Dermis microvascular lymphatic vessel endothelial cell (primary cell): ENCODE data around the gene LAMC3. TPM values are rescaled to one million over a fixed set of nuclear protein-coding genes. Genes with fewer than 3 reads are reported as not detected.

Source experiments
- DNase-seq, 2 donors: peaks; one replicate each; pipeline versions ENCODE4 v3.0.0 to v3.0.0-alpha.2; 2010; ENCODE audit warnings: low read depth in 2 of 2
- total RNA-seq: library from RNA; depleted of rRNA; stranded (reverse); fragments of >200 nt; gene quantifications from 2 replicates; pipeline ENCODE4 v1.2.1, GENCODE V29; 2014

The LAMC3 gene
- total RNA-seq: 1.2 and 5.1 TPM in 2 replicates

DNA sequence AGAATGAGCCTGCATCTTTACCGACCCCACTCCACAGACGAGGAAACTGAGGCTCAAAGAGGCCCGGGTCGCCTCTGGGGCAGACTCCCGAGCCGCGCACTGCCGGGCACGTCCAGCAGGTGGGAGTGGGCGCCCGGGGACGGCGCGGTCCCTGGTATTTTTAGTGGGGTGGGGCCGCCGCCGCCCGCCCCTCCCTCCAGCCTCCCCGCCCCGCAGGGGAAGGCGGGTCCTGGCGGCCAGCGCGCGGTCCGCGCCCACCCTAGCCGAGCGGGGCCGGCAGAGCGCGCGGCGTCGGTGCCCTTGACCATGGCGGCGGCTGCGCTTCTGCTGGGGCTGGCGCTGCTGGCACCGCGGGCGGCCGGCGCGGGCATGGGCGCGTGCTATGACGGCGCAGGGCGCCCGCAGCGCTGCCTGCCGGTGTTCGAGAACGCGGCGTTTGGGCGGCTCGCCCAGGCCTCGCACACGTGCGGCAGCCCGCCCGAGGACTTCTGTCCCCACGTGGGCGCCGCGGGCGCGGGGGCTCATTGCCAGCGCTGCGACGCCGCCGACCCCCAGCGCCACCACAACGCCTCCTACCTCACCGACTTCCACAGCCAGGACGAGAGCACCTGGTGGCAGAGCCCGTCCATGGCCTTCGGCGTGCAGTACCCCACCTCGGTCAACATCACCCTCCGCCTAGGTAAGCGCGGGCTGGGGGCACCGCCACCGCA is at the start of gene LAMC3:
Gene LAMC3, plus strand, starts transcription at position 266 of the 710 bp plus-strand sequence. Its CDS starts 41 bp downstream, at position 307.
- DNase-seq: peak in 1 of 2 donors; percentile 14

DNA sequence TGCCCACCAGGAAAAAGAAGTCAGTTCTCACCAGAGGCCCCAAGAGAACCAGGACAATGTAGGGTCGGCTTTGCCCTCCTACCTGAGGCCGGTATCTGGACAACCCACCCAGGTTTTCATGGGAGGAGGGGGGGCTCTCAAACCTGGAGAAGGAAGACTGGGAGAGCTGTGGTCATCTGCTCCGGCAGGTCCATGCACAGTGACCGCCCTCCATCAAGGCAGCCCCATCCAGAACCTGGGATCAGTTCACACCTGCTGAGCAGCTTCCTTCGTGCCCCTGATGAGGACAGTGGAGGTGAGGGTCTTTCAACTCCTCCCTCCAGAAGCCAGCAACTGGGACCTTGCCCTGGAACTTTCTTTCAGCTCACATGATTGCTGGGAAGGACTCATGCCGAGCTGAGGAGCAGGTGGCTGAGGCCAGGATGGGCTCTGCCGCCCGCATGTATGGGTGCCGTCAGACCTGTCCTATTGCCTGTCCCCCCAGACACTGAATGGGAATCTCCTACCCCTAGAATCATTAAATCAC is 49.1 kb upstream of the LAMC3 start:
- DNase-seq: no peak

DNA sequence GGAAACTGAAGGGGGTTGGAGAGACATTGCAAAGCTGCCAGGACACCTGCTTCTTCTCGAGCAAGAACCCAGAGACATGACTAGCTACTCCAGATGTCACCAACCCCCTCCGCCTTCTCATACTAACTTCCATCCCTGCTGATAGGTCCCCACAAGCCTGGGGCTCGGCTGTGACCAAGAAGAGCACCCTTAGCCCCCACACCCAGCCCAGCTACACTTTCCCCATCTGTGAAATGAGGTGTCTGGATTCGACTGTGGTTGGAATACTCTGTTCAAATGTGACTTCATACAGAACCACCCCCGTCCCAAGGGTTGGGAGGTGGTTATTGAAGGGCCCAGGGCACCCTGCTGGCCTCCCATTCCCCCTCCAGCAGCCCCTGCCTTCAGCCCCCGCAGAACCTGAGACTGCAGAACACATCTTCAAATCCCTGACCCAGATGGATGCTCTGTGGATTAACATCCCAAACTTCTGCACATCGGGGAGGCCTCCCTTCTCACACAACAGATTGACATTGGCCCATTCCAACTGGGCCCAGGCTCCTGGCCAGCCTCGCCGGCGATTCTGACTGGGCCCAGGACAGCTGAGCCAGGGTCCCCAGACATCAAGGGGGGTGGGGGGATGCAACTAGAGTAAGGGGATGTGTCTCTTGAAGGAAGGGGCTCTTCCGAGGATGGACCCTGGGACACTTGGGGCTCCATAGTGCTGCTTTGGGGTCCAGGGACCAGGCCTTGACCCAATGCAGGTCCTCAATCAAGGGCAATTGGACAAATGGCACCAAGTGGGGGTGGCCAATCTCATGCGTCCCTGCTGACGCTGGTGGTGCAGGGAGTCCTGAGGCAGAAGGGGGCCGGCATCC is 48.2 kb upstream of the LAMC3 start:
- DNase-seq: no peak

DNA sequence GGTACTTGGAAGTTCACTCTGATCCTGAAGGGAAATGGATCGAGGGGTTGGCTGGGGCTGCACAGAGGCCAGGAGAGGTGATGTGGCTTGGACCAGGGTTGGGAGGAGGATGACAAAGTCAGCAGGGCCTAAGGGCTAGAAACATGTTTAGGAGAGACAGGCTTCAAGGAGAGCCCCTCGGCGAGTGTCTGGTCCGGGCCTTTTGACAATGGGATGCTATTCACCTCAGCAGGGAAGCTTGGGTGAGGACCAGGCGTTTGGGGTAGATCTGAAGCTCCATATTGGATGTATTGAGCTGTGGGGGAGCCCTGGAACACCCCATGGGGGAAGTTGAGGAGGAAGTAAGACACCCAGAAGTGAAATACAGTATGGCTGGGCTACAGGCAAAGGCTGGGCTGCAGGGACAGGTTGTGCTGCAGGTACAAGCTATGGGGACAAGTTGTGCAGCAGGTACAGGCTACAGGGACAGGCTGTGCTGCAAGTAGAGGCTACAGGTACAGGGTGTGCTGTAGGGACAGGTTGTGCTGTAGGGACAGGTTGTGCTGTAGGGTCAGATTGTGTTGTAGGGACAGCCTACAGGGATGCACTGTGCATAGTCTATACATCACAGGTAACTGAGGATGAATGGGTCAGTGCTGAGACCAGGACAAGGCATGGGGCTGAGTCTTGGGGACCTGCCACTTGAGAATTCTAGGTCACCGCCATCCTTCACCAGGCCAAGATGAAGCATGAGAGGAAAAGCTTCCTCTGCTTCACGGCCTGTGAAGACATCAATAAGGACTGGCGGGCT is 47.3 kb upstream of the LAMC3 start:
- no peak for DNase-seq

DNA sequence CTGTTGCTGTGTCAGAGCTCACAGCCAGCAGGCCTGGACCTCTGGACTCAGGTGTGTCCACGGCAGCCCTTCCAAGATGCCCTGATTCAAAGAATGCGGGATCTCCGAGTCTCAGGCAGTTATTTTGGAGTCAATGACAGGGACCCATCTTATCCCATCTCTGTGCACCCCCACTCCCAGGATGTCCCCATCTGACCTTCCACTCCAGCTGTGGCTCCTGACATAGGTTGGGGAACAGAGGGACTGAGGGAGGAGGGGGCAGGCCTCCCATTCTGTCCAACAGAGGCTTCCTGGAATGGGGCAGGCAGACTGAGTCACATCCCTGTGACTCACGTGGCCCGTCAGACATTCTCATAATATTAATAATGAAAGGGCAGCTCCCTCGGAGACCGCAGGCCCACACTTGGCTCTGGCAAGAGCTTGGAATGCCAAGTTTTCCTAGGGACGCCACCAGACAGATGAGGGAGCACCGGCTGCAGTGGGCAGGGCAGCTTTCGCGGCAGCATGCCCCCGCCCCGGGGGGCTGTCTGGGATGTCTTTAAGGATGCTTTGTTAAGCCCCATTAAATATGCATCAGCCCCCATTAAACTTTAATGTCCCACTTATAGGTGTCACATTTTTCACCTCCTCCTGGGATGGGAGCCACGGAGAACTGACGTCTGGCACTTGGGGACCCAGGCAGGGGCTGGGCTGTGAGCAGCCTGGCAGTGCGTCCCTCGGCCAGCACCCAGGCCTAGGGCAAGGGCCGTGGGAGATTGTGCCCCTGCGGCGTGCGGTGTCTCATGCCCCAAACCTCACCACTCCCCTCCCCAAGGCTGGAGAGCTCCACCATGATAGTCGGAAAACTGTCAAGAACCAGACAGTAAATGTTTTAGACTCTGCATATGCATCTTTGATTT is 46.3 kb upstream of the LAMC3 start:
- peak; percentile 46 to 93 for DNase-seq

DNA sequence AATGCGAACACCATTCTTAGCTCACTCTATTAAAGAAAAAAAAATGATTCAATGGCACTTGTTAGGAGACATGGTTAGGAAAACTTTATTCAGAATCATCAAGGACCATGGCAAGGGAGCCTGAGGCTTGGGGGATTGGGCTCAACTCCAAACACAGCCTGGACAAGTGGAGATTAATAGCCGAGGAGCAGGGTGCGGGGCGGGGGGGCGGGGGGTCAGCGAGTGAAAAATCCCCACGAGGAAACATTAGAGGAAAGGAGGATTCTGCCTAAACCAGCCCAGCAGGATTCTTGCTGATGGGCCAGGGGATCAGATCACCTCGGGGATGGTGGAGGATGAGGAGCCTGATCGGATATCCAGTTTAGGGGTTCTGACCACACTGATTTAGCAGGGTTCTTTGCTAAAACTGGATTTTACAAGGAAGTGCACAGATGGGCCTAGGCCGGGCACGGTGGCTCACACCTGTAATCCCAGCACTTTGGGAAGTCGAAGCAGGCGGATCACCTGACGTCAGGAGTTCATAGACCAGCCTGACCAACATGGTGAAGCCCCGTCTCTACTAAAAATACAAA is 45.6 kb upstream of the LAMC3 start:
- no peak for DNase-seq

DNA sequence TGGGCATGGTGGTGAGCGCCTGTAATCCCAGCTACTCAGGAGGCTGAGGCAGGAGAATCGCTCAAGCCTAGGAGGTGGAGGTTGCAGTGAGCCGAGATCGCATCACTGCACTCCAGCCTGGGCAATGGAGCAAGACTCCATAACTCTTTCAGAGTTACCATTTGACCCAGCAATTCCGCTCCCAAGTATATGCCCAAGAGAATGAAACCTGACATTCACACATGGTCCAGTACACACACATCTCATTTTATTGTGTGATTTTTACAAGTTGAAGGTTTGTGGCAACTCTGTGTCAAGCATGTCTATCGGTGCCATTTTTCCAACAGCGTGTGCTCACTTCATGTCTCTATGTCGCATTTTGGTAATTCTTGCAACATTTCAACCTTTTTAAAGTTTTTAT is 45.1 kb upstream of the LAMC3 start:
- no peak for DNase-seq

DNA sequence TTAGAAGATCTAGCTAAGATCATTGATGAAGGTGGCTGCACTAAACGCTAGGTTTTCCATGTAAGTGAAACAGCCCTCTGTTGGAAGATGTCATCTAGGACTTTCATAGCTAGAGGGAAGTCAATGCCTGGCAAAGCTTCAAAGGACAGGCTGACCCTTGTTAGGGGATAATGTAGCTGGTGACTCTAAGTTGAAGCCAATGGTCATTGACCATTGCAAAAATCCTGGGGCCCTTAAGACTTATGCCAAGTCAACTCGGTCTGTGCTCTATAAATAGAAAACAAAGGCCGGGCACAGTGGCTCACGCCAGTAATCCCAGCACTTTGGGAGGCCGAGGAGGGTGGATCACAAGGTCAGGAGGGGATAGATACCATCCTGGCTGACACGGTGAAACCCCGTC is 43.3 kb upstream of the LAMC3 start:
- DNase-seq: no peak

DNA sequence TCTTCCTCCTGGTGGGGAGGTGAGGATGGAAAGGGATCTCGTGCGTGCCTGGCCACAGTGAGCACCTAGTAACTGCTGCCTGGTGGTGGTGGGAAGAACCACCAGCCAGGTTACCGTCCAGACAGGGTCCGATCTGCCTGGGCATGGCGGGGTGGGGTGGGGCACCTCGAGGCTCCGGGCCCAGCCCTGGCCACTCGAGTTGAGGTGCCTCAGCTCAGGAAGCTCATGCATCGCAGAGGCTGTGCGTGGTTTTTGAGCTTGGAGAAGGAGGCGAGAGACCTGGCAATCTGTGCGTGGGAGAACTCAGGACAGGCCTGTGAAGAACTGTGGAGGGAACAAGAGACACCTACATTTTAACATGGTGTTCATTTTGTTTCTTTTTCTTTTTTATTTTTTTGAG is 38.9 kb upstream of the LAMC3 start:
- DNase-seq: no peak

DNA sequence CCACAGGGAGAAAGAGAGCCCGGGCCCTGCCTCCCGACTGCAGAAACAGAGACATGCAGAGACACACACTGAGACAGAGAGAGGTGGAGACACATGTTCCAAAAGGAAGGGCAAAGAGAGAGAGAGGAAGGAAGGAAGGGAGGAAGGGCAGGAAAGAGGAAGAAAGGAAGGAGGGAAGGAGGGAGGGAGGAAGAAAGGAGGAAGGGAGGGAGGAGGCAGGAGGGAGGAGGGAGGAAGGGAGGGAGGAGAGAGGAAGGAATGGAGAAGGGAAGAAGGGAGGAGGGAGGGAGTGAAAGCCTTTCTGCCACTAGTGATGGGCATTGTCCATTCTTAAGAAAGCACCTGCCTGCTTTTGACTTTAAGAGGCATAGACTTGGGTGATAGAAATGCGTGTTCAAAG is 38.1 kb upstream of the LAMC3 start:
- DNase-seq: no peak

DNA sequence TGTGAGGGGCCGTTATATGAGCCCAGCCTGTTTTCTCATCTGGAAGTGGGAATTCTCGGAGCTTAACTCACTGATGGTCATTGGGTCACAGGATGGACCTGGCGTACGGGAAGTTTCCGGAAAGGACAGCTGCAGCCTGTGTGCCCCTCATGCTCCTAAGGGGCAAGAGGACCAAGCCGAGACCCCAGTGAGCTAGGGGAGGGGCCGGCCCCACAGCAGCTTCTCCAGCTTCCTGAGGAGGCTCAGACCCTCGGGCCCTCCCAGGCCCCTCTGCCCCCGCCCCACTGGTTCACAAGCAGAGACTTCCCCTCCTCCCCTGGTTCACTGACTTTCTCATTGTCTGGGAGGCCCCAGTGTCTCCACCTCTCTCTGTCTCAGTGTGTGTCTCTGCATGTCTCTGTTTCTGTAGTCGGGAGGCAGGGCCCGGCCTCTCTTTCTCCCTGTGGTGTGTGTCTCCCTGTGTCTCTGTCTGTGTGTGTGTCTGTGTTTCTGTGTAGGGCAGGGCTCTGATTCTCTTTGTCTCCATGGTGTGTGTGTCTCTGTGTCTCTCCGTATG is 37.6 kb upstream of the LAMC3 start:
- peak in 1 of 2 donors; percentile 8 for DNase-seq

DNA sequence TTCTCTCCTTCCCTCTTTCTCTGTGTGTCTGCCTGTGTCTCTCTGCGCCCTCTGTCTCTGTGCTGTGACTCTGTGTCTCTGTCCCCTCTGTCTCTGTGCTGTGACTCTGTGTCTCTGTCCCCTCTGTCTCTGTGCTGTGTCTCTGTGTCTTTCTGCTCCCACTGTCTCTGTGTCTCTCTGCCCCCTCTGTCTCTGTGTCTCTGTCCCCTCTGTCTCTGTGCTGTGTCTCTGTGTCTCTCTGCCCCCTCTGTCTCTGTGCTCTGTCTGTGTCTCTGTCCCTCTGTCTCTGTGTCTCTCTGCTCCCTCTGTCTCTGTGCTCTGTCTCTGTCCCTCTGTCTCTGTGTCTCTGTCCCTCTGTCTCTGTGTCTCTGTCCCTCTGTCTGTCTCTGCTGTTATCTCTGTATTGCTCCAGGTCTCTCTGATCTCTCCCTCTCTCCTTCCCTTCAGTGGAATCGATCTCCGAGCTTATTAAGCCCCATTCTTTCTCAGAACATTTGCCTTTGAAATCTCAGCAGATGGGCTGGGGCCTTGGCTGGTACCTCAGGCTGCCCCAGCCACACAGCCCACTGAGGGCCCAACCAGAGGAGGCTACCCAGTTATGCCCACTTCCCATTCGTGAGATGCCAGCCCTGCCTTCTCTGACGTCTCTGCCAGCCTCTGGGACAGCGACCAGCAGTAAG is 36.6 kb upstream of the LAMC3 start:
- no peak for DNase-seq

DNA sequence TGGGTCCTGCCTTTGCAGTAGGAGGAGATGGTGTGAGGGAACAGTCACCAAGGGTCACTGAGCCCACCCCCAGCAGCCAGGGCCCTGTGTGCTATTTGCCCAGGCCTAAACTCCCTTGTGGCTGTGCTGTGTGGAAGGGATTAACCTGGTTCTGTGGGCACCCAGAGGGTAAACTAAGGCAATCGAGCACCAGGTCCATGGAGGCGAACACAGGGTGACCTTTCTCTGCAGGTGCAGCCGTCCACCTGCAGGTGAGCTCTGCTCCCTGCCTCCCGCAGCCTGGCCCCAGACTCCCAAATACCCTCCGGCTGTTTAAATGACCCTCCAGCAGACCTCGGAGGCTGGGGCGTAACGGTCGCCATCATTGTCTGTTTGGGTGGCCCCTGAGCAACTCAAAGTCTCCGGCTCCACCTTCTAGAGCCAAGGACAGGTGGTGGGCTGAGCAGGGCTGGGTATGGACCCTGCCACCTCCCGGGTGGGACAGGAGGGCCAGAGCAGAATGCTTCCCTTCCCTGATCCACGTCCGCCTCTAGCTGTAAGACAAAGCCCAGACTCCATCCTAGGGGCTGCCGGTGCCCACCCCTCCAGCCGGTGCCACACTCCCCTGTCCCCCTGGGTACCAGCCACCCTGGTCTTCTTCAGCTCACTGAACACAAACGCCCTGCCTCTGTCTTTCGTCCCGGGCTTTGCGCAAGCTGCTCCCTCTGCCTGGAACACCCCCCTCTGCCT is 35.9 kb upstream of the LAMC3 start:
- no peak for DNase-seq

DNA sequence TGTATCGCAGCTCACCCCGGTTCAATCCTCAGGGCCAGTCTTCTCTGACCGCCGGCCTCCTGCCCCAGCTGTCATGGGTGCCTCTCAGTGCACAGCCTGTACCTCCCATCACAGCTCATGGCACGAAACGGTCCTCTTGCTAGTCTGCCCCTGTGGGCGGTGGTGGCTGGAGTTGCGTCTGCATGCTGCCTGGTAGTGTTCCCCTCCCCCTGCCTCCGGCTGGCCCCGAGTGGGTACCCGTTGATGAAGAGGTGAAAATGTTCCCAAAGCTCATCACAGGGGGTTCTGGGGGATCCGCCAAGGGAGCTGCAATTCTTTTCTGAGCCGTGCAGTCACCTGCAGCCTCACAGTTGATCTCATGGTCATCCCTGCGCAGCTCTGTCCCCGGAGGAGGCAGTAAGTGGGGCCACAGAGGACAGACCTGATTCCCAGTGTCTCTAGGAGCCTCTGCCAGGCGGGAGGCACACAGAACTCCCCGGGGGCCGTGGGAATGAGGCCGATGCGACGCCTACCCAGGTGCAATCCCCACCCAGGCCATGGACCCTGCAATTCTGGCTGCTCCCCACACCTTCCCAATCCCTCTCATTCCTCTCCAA is 35.2 kb upstream of the LAMC3 start:
- DNase-seq: no peak

DNA sequence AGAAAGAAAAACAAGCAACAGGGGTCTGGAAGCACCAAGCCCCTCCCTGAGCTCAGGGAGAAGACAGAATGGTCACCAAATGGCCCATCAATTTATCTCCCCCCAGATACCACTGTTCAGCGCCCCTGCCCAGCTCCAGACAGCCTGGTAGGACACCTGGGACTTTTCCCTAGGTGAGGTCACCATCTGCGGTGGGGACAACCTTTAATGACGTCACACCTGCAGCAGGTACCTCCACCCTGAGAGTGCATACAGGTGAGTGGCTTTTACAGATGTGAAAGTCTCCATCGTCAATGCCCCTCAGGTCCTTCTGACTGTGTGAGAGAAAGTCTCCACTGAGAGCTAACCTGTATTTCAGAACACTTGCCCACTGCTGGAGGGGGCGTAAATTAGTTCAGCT is 34.3 kb upstream of the LAMC3 start:
- no peak for DNase-seq

DNA sequence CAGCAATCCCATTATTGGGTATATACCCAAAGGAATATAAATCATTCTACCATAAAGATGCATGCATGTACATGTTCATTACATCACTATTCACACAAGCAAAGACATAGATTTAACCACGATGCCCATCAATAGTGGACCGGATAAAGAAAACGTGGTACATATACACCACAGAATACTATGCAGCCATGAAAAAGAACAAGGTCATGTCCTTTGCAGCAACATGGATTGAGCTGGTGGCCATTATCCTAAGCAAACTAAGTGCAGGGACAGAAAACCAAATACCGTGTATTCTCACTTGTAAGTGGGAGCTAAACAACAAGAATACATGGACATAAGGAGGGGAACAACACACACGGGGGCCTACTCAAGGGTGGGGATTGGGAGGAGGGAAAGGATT is 33.8 kb upstream of the LAMC3 start:
- DNase-seq: no peak

DNA sequence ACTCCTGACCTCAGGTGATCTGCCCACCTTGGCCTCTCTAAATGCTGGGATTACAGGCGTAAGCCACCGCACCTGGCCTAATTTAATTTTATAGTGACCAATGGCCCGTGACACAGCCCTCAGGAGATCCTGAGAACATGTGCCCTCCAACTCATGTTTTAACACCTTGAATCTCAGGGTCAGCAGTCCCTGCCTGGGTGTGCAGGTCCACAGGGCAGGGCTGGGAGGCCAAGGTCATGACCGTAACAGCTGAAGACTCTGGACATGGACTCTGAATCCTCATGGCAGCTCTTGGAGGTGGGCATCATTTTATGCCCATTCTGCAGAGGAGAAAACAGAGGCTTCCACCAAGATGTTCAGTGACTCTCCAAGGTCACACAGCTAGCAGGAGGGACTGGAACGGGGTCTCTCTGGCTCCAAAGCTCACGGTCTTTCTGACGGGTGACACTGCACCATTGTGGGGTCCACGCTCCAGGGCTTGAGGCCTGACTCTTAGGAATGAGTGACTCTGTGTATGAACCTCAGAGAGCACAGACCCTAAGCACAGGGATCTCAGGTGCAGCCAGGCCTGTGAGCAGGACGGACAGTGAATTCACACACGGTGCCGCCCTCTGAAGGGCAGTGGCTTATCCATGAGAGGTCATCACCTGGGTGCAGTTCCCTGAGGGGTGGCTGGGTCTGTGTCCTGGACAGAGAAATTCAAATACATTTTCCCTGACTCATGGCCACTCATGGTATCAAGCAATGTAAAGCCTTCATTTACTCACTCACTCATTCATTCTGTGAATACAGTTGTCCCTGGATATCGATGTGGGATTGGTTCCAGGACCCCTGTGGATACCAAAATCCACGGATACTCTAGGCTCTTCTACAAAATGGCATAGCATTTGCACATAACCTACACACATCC is 32.8 kb upstream of the LAMC3 start:
- no peak for DNase-seq
